GM12801 (cell line): ENCODE results near the gene DAD1.

ENCODE experiments used
- CTCF ChIP-seq: IDR thresholded peaks from one replicate; pipeline ENCODE4 v1.5.1; 2011; ENCODE audit warnings: control low read depth; ENCODE audit not compliant: insufficient read length; ENCODE audit errors: extremely low read depth

The DAD1 gene

GRCh38 chr14:22587247-22587646 lies 1.8 kb downstream of the DAD1 start:
- no peak for TF ChIP-seq CTCF

- no peak for TF ChIP-seq CTCF
Observed at GRCh38 chr14:22583994-22584393, 5.0 kb downstream of the DAD1 start.

- TF ChIP-seq CTCF, result no peak
Observed at GRCh38 chr14:22580625-22581024, 8.4 kb downstream of the DAD1 start.

GRCh38 chr14:22579881-22580280 lies 9.1 kb downstream of the DAD1 start:
- no peak for TF ChIP-seq CTCF

GRCh38 chr14:22579236-22579635 lies 9.8 kb downstream of the DAD1 start:
- no peak for TF ChIP-seq CTCF

- no peak for TF ChIP-seq CTCF
Observed at GRCh38 chr14:22577334-22577908, 11.6 kb downstream of the DAD1 start.

- TF ChIP-seq CTCF, result no peak
Observed at GRCh38 chr14:22573804-22574203, 15.2 kb downstream of the DAD1 start.
